Suprapubic skin (tissue), 4 donors: ENCODE measurements around the gene NT5C1B. TPM values are rescaled to one million over a fixed set of nuclear protein-coding genes. Genes with fewer than 3 reads are reported as not detected.

Experiments used
- DNase-seq, 2 donors: peaks; one replicate each; pipeline ENCODE4 v3.0.0-alpha.2; 2019; ENCODE audit warnings: low spot score in 2 of 2
- H3K27ac ChIP-seq: fragments of 200-600 bp; sonication (generic); one replicate; pipeline ENCODE4 v1.5.1; 2019
- H3K27me3 ChIP-seq: fragments of 200-600 bp; sonication (generic); one replicate; pipeline ENCODE4 v1.5.1; 2019
- H3K36me3 ChIP-seq: fragments of 200-600 bp; sonication (generic); one replicate; pipeline ENCODE4 v1.5.1; 2019
- H3K4me1 ChIP-seq: fragments of 200-600 bp; sonication (generic); one replicate; pipeline ENCODE4 v1.5.1; 2019
- H3K4me3 ChIP-seq: fragments of 200-600 bp; sonication (generic); one replicate; pipeline ENCODE4 v1.5.1; 2019; ENCODE audit warnings: mild to moderate bottlenecking
- H3K9me3 ChIP-seq: fragments of 200-600 bp; sonication (generic); one replicate; pipeline ENCODE4 v1.5.1; 2019
- EP300 ChIP-seq: sonication (generic); formaldehyde crosslinking; IDR thresholded peaks from one replicate; pipeline ENCODE4 v1.6.1; 2017; ENCODE audit warnings: antibody characterized with exemption
- POLR2A ChIP-seq, 2 donors: fragments of 450-650 bp; IDR thresholded peaks; one replicate each; pipeline ENCODE4 v1.6.1; 2017; ENCODE audit warnings: antibody characterized with exemption in 2 of 2, mild to moderate bottlenecking in 2 of 2, moderate library complexity in 2 of 2
- POLR2AphosphoS5 ChIP-seq, 3 donors: sonication (generic); formaldehyde crosslinking; IDR thresholded peaks; one replicate each; pipeline ENCODE4 v1.6.1; 2017; ENCODE audit warnings: antibody characterized with exemption in 3 of 3
- WGBS: methylation state at CpG from one replicate; pipeline ENCODE4 v1.1.5; 2018; 5-methylcytosine and 5-hydroxymethylcytosine counted together
- total RNA-seq, 4 donors: library from RNA; depleted of rRNA; stranded (reverse); fragments of >200 nt; gene quantifications; one replicate each; pipeline ENCODE4 v1.1.0, GENCODE V29; 2016
- TF ChIP-seq, protein P1 (sequence below), 2 donors: fragments of 200-600 bp in 1 of 2; fragments of 450-650 bp in 1 of 2; sonication (generic) in 1 of 2; IDR thresholded peaks; one replicate each; pipeline ENCODE4 v1.5.1; 2016 to 2019; ENCODE audit warnings: antibody characterized with exemption in 2 of 2, mild to moderate bottlenecking in 1 of 2, moderate library complexity in 1 of 2

The NT5C1B gene
- total RNA-seq, 4 donors from 2014 or later: not detected

- Histone ChIP-seq H3K36me3 (no peaks in the 10 kb centered on the region), H3K27me3 (no peaks in the 10 kb centered on the region), H3K4me3 (no peak overlapping the region), H3K4me1 (peaks cover 9% of the 10 kb centered on the region), H3K9me3 (no peaks in the 10 kb centered on the region), H3K27ac (no peak overlapping the region)
- 89% methylated on average over 2 of the region's 2 CpGs for WGBS
- no peak for TF ChIP-seq POLR2AphosphoS5 (IDR thresholded peaks at IDR 0.05)
- no peak for TF ChIP-seq EP300
- TF ChIP-seq, protein P1, sequence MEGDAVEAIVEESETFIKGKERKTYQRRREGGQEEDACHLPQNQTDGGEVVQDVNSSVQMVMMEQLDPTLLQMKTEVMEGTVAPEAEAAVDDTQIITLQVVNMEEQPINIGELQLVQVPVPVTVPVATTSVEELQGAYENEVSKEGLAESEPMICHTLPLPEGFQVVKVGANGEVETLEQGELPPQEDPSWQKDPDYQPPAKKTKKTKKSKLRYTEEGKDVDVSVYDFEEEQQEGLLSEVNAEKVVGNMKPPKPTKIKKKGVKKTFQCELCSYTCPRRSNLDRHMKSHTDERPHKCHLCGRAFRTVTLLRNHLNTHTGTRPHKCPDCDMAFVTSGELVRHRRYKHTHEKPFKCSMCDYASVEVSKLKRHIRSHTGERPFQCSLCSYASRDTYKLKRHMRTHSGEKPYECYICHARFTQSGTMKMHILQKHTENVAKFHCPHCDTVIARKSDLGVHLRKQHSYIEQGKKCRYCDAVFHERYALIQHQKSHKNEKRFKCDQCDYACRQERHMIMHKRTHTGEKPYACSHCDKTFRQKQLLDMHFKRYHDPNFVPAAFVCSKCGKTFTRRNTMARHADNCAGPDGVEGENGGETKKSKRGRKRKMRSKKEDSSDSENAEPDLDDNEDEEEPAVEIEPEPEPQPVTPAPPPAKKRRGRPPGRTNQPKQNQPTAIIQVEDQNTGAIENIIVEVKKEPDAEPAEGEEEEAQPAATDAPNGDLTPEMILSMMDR (IDR thresholded peaks at IDR 0.05): no peak
- no peak for TF ChIP-seq POLR2A (IDR thresholded peaks at IDR 0.05)
- no peak for DNase-seq
These were observed 29.7 kb upstream of the NT5C1B start for GRCh38 chr2:18619091-18619490.

GRCh38 chr2:18614041-18614440 is 24.7 kb upstream of the NT5C1B start:
- no peak for TF ChIP-seq POLR2AphosphoS5 (IDR thresholded peaks at IDR 0.05)
- TF ChIP-seq, protein P1 (IDR thresholded peaks at IDR 0.05): no peak
- no peak for TF ChIP-seq EP300
- no peak for TF ChIP-seq POLR2A (IDR thresholded peaks at IDR 0.05)
- no peak for DNase-seq
- Histone ChIP-seq H3K36me3 (no peaks in the 10 kb centered on the region), H3K4me3 (no peak overlapping the region), H3K4me1 (no peaks in the 10 kb centered on the region), H3K9me3 (no peaks in the 10 kb centered on the region), H3K27me3 (no peaks in the 10 kb centered on the region), H3K27ac (no peak overlapping the region)

DNA sequence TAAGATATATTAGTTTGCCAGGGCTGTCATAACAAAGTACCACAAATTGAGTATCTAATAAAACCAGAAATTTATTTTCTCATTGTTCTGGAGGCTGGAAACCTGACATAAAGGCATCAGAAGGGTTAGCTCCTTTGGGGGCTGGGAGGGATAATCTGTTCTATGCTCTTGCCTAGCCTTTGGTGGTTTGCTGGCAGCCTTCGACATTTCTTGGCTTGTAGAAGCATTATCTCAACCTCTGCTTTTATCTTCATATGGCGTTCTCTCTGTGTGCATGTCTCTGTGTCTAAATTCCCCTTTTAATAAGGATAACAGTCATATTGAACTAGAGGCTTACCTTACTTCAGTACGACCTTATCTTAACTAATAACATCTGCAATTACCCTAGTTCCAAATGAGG is 22.8 kb upstream of the NT5C1B start:
- Histone ChIP-seq H3K36me3 (no peaks in the 10 kb centered on the region), H3K4me3 (no peak overlapping the region), H3K27ac (no peak overlapping the region), H3K9me3 (no peaks in the 10 kb centered on the region), H3K27me3 (no peaks in the 10 kb centered on the region), H3K4me1 (no peaks in the 10 kb centered on the region)
- no peak for DNase-seq
- WGBS: 86% methylated on average over 3 of the region's 3 CpGs
- no peak for TF ChIP-seq EP300

GRCh38 chr2:18611604-18612003 is 22.2 kb upstream of the NT5C1B start:
- WGBS: 94% methylated on average over 1 of the region's 1 CpG

GRCh38 chr2:18611184-18611583 is 21.8 kb upstream of the NT5C1B start:
- WGBS: 94% methylated on average over 5 of the region's 5 CpGs
- no peaks in the 10 kb centered on the region for H3K4me1 ChIP-seq
- no peak overlapping the region for H3K4me3 ChIP-seq
- H3K27me3 ChIP-seq: no peaks in the 10 kb centered on the region
- no peak for DNase-seq
- H3K9me3 ChIP-seq: no peaks in the 10 kb centered on the region
- H3K36me3 ChIP-seq: no peaks in the 10 kb centered on the region
- no peak overlapping the region for H3K27ac ChIP-seq
- TF ChIP-seq POLR2AphosphoS5 (IDR thresholded peaks at IDR 0.05) (no peak), EP300 (no peak), POLR2A (IDR thresholded peaks at IDR 0.05) (no peak)
- TF ChIP-seq, protein P1 (IDR thresholded peaks at IDR 0.05): no peak

More at GRCh38 chr2:18611604-18612003, 22.2 kb upstream of the NT5C1B start:
- Histone ChIP-seq H3K27me3 (no peaks in the 10 kb centered on the region), H3K9me3 (no peaks in the 10 kb centered on the region), H3K27ac (no peak overlapping the region), H3K4me3 (no peak overlapping the region), H3K4me1 (no peaks in the 10 kb centered on the region), H3K36me3 (no peaks in the 10 kb centered on the region)
- no peak for TF ChIP-seq POLR2A (IDR thresholded peaks at IDR 0.05)
- TF ChIP-seq, protein P1 (IDR thresholded peaks at IDR 0.05): no peak
- TF ChIP-seq POLR2AphosphoS5 (IDR thresholded peaks at IDR 0.05): no peak
- TF ChIP-seq EP300: no peak
- DNase-seq: no peak

DNA sequence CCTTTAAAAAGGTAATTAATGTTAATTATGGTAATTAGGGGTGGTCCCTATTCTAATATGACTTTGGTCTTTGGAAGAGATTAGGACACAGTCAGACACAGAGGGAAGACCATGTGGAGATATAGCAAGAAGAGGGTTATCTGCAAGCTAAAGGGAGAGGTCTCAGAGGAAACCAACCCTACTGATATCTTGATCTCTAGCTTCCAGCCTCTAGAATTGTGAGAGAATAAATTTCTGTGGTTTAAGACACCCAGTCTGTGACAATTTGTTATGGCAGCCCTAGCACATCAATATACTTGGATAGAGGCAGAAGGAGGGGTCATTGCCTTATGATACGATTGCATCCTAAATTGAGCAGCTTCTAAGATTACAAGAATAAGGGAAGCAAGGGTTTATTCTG is 21.3 kb upstream of the NT5C1B start:
- TF ChIP-seq POLR2A (IDR thresholded peaks at IDR 0.05) (no peak), POLR2AphosphoS5 (IDR thresholded peaks at IDR 0.05) (no peak), EP300 (no peak)
- TF ChIP-seq, protein P1 (IDR thresholded peaks at IDR 0.05): no peak
- H3K9me3 ChIP-seq: no peaks in the 10 kb centered on the region
- WGBS: 100% methylated on average over 1 of the region's 1 CpG
- H3K27me3 ChIP-seq: no peaks in the 10 kb centered on the region
- H3K4me1 ChIP-seq: no peaks in the 10 kb centered on the region
- no peaks in the 10 kb centered on the region for H3K36me3 ChIP-seq
- no peak overlapping the region for H3K27ac ChIP-seq
- no peak overlapping the region for H3K4me3 ChIP-seq
- DNase-seq: no peak
